WI38 (cell line): ENCODE results near the gene CNRIP1.

Source experiments
- H3K4me3 ChIP-seq: 2 replicates; pipeline ENCODE4 v1.5.1; 2011; ENCODE audit warnings: low read depth, mild to moderate bottlenecking, control low read depth, low read length
- TF ChIP-seq, protein P1 (sequence below): IDR thresholded peaks from 2 replicates; pipeline ENCODE4 v1.5.1; 2012; ENCODE audit warnings: low read depth, mild to moderate bottlenecking, control low read depth, low read length

The CNRIP1 gene

GRCh38 chr2:68263632-68264031, 56.1 kb downstream of the CNRIP1 start:
- H3K4me3 ChIP-seq, result no peak overlapping the region
- TF ChIP-seq, protein P1, sequence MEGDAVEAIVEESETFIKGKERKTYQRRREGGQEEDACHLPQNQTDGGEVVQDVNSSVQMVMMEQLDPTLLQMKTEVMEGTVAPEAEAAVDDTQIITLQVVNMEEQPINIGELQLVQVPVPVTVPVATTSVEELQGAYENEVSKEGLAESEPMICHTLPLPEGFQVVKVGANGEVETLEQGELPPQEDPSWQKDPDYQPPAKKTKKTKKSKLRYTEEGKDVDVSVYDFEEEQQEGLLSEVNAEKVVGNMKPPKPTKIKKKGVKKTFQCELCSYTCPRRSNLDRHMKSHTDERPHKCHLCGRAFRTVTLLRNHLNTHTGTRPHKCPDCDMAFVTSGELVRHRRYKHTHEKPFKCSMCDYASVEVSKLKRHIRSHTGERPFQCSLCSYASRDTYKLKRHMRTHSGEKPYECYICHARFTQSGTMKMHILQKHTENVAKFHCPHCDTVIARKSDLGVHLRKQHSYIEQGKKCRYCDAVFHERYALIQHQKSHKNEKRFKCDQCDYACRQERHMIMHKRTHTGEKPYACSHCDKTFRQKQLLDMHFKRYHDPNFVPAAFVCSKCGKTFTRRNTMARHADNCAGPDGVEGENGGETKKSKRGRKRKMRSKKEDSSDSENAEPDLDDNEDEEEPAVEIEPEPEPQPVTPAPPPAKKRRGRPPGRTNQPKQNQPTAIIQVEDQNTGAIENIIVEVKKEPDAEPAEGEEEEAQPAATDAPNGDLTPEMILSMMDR, result no peak

- TF ChIP-seq, protein P1, result no peak
- no peak overlapping the region for H3K4me3 ChIP-seq
Measured at GRCh38 chr2:68258851-68259250, 60.9 kb downstream of the CNRIP1 start.

- TF ChIP-seq, protein P1, result no peak
- no peak overlapping the region for H3K4me3 ChIP-seq
Measured at GRCh38 chr2:68256093-68256450, 63.7 kb downstream of the CNRIP1 start.

GRCh38 chr2:68253219-68254068, 66.3 kb downstream of the CNRIP1 start:
- peak overlapping the region; percentile 75 for H3K4me3 ChIP-seq
- TF ChIP-seq, protein P1, result no peak

DNA sequence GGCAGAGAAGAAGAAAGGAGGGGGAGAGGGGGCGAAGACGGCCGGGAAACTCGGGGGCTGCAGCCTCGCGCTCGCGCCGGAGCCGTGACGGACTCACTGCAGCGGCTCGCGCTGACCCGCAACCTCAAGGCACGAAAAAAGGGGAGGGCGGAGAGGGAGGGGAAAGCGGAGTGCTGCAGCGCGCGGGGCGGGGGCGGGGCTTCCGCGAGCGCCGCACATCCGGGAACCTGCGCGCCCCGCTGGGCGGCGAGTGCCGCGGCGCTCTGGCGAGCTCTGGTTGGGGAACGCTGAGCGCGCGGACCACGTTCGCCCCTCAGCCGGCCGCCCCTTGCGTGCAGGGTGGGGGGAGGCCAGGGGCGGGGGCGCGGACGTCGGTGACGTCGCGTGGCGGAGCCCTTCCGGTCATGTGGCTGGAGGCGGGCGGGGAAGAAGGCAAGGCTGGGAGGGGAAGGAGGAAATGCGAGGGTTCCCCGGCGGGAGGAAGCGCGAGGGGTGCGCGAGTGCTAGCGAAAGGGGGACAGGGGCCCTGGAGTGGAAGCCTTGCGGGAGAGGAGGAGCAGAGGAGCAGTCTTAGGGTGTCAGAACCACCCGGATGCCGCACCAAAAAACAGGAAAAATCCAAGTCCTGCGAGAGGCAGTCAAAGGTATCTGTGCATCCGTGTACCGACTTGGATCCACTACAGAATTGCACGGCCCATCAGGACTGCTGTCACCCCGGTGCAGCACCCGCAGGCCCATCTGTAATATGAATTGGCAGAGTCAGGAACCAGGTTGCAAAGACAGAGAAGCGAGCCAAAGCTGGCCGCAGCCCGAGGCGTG, 67.1 kb downstream of the CNRIP1 start, which contains the start of gene PPP3R1:
Gene PPP3R1, minus strand, starts transcription at position 133 of the 819 bp plus-strand sequence. CDS start 405 bp downstream, outside the sequence.
- TF ChIP-seq, protein P1, result no peak
- H3K4me3 ChIP-seq, result peak within 1 kb of the TSS; percentile 79

DNA sequence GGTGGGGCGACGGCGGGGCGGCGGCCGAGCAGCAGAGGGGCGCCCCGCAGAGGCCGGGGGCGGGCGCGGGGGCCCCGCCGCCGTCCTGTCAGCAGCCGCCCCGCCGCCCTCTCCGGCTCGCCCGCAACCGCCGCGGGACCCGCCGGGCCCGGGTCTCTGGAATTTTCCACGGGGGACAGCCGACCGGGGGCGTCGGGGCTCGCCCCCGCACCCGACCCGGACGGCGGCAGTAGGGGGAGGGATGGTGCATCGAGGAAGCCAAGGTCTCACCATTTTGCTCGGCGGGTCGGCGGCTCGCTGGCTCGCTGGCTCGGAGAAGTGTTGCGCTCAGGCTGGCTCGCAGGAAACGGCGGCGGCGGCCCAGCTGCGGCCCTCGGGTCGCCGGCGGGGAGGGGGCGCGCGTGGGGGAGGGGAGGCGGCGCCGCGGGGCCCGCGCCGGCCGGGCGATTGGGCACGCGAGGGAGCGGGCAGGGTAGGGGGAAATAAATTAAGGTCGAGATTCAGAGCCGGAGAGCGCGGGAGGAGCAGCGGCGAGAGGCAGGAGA, 67.8 kb downstream of the CNRIP1 start:
- TF ChIP-seq, protein P1, result no peak

More for the DNA sequence above, 67.8 kb downstream of the CNRIP1 start:
- H3K4me3 ChIP-seq, result peak overlapping the region; percentile 79
